ENCODE measurements around the gene GLRX3. TPM values are rescaled to one million over a fixed set of nuclear protein-coding genes. Genes with fewer than 3 reads are reported as not detected.

The GLRX3 gene
- total and polyA plus RNA-seq, 10 of the 15 experiments (the other 5 are each of a cell fraction or from before 2014, with no cell fraction given), result 94.7 to 209 (median 131) TPM

GRCh38 chr10:130136226-130137089, at the start of gene GLRX3 (continued):
- TF ChIP-seq PBX3 (IDR thresholded peaks at IDR 0.05; ENCODE audit: insufficient replicate concordance, low read depth, low read length) (no peak), MTA3 (IDR thresholded peaks at IDR 0.05; ENCODE audit: borderline replicate concordance, low read length) (no peak), NFIC (IDR thresholded peaks at IDR 0.05; ENCODE audit: low read depth, low read length) (no peak), ATF3 (IDR thresholded peaks at IDR 0.05; ENCODE audit: borderline replicate concordance, extremely low read depth, low read depth, low read length) (no peak), NFYA (IDR thresholded peaks at IDR 0.05; ENCODE audit: borderline replicate concordance, low read depth, low read length) (no peak), SKIL (IDR thresholded peaks at IDR 0.05; ENCODE audit: low read depth, poor library complexity, severe bottlenecking) (no peak), SREBF2 (IDR thresholded peaks at IDR 0.05; ENCODE audit: low read length) (no peak), YBX1 (IDR thresholded peaks at IDR 0.05) (no peak), REST (IDR thresholded peaks at IDR 0.05; ENCODE audit: low read depth, low read length) (no peak), CHD1 (IDR thresholded peaks at IDR 0.05; ENCODE audit: low read depth, low read length) (no peak), SP1 (IDR thresholded peaks at IDR 0.05; ENCODE audit: low read depth, low read length) (peak; percentile 66), IRF5 (IDR thresholded peaks at IDR 0.05; ENCODE audit: borderline replicate concordance) (no peak), SMC3 (IDR thresholded peaks at IDR 0.05; ENCODE audit: borderline replicate concordance, low read length) (no peak), SMAD5 (IDR thresholded peaks at IDR 0.05; ENCODE audit: low read depth) (peak; percentile 66; the same call in 1 of the 2 replicates)
- TF ChIP-seq, protein P1, sequence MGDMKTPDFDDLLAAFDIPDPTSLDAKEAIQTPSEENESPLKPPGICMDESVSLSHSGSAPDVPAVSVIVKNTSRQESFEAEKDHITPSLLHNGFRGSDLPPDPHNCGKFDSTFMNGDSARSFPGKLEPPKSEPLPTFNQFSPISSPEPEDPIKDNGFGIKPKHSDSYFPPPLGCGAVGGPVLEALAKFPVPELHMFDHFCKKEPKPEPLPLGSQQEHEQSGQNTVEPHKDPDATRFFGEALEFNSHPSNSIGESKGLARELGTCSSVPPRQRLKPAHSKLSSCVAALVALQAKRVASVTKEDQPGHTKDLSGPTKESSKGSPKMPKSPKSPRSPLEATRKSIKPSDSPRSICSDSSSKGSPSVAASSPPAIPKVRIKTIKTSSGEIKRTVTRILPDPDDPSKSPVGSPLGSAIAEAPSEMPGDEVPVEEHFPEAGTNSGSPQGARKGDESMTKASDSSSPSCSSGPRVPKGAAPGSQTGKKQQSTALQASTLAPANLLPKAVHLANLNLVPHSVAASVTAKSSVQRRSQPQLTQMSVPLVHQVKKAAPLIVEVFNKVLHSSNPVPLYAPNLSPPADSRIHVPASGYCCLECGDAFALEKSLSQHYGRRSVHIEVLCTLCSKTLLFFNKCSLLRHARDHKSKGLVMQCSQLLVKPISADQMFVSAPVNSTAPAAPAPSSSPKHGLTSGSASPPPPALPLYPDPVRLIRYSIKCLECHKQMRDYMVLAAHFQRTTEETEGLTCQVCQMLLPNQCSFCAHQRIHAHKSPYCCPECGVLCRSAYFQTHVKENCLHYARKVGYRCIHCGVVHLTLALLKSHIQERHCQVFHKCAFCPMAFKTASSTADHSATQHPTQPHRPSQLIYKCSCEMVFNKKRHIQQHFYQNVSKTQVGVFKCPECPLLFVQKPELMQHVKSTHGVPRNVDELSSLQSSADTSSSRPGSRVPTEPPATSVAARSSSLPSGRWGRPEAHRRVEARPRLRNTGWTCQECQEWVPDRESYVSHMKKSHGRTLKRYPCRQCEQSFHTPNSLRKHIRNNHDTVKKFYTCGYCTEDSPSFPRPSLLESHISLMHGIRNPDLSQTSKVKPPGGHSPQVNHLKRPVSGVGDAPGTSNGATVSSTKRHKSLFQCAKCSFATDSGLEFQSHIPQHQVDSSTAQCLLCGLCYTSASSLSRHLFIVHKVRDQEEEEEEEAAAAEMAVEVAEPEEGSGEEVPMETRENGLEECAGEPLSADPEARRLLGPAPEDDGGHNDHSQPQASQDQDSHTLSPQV (IDR thresholded peaks at IDR 0.05), result no peak
